ENCODE measurements around the gene TIRAP. TPM values are rescaled to one million over a fixed set of nuclear protein-coding genes. Genes with fewer than 3 reads are reported as not detected.

Gene TIRAP

GRCh38 chr11:126337474-126338241 lies 54.8 kb downstream of the TIRAP start:
- Histone ChIP-seq H3K9ac (ENCODE audit: low read depth, low read length) (no peak overlapping the region), H3K4me2 (ENCODE audit: low read length) (no peak overlapping the region), H3K36me3 (ENCODE audit: insufficient read depth, low read length) (peaks cover 11% of the 10 kb centered on the region), H3K9me3 (replicated peaks; ENCODE audit: low read length) (no peaks in the 10 kb centered on the region), H3K4me1 (ENCODE audit: control insufficient read depth, insufficient read depth, low read length) (peaks cover 23% of the 10 kb centered on the region), H3K4me3 (ENCODE audit: low read length) (no peak overlapping the region), H3K27me3 (ENCODE audit: control insufficient read depth, insufficient read depth, low read length) (no peaks in the 10 kb centered on the region)

- Histone ChIP-seq H3K27me3 (ENCODE audit: control insufficient read depth, insufficient read depth, low read length) (no peaks in the 10 kb centered on the region), H3K4me1 (ENCODE audit: control insufficient read depth, insufficient read depth, low read length) (peaks cover 22% of the 10 kb centered on the region), H3K4me2 (ENCODE audit: low read length) (no peak overlapping the region), H3K9me3 (replicated peaks; ENCODE audit: low read length) (no peaks in the 10 kb centered on the region), H3K36me3 (ENCODE audit: insufficient read depth, low read length) (peaks cover 16% of the 10 kb centered on the region), H3K9ac (ENCODE audit: low read depth, low read length) (no peak overlapping the region), H3K4me3 (ENCODE audit: low read length) (no peak overlapping the region)
Observed at GRCh38 chr11:126338346-126339055, 55.6 kb downstream of the TIRAP start.

DNA sequence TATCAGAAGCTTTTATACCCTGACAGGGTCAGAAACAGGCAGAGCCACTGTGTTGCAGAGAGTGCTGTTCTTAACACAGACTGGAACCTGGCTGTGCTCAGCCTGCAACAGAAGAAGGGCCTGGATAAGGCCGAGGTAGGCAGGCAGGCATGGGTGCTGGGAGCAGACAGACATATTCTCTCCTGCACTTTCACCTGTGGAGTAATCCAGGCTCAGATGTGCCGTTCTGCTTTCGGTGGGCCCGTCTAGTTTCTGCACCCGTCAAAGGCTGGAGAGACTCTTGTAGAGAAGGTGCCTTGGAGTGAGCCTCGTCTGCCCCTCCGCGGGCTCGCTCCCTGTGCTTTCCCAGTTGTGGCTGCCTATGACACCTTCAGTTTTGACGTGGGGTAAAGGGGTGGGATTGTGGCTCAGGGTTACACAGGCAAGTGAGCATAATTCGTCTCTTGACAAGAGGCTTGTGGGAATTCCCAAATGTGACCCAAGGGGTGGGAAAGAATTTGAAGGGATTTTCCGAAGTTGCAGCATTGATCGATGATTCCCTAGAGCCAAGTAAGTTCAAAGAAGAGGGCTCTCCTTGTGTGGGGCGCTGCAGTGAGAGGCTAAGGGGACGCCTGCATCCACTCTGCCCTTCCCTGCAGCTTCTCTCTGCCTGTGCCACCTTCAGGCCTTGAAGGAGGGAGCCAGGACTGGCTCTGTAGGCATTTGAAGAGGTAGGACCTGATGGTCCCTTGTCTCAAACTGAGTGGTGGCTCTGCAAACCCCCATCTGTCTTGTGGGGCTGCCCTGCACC lies 56.4 kb downstream of the TIRAP start:
- no peak overlapping the region for H3K4me2 ChIP-seq (ENCODE audit: low read length)
- no peak overlapping the region for H3K4me3 ChIP-seq (ENCODE audit: low read length)
- no peaks in the 10 kb centered on the region for H3K27me3 ChIP-seq (ENCODE audit: control insufficient read depth, insufficient read depth, low read length)
- H3K9me3 ChIP-seq (replicated peaks; ENCODE audit: low read length), result no peaks in the 10 kb centered on the region
- H3K4me1 ChIP-seq (ENCODE audit: control insufficient read depth, insufficient read depth, low read length), result peaks cover 22% of the 10 kb centered on the region
- no peak overlapping the region for H3K9ac ChIP-seq (ENCODE audit: low read depth, low read length)
- peaks cover 17% of the 10 kb centered on the region for H3K36me3 ChIP-seq (ENCODE audit: insufficient read depth, low read length)

GRCh38 chr11:126339863-126340434 lies 57.1 kb downstream of the TIRAP start:
- H3K4me3 ChIP-seq (ENCODE audit: low read length), result no peak overlapping the region
- H3K4me2 ChIP-seq (ENCODE audit: low read length), result no peak overlapping the region
- H3K36me3 ChIP-seq (ENCODE audit: insufficient read depth, low read length), result peaks cover 17% of the 10 kb centered on the region
- H3K9me3 ChIP-seq (replicated peaks; ENCODE audit: low read length), result no peaks in the 10 kb centered on the region
- peaks cover 16% of the 10 kb centered on the region for H3K4me1 ChIP-seq (ENCODE audit: control insufficient read depth, insufficient read depth, low read length)
- no peaks in the 10 kb centered on the region for H3K27me3 ChIP-seq (ENCODE audit: control insufficient read depth, insufficient read depth, low read length)
- no peak overlapping the region for H3K9ac ChIP-seq (ENCODE audit: low read depth, low read length)

DNA sequence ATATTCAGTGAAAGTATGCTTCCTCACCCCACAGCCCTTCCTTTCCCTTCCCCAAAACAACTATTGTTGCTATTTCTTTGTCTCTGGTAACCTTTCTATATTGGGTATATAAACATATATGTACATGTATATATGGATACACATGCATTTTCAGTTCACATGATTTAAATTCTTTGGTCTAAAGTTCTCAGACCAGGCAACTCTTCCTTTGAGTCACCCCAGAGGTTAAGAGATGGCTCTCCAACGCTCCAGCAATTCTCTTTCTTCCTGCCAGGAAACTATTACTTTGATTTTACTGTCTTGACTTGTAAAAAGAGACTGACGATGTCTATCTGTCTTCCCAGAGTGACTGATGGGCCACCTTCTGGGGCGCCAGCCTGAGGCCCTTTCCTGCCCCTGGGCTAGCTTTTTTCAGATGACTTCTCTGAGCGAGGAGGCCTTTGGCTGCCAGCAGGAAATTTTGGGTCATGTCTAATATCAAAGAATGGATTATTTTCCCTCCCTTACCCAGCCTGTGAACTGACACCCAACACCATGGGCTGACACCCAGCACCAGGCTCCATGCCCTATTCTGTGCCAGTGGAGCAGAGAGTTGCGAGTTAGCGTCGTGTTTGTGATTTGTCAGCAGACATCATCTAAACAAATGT lies 58.2 kb downstream of the TIRAP start:
- Histone ChIP-seq H3K4me3 (ENCODE audit: low read length) (no peak overlapping the region), H3K36me3 (ENCODE audit: insufficient read depth, low read length) (peaks cover 17% of the 10 kb centered on the region), H3K9me3 (replicated peaks; ENCODE audit: low read length) (no peaks in the 10 kb centered on the region), H3K4me2 (ENCODE audit: low read length) (no peak overlapping the region), H3K9ac (ENCODE audit: low read depth, low read length) (no peak overlapping the region), H3K4me1 (ENCODE audit: control insufficient read depth, insufficient read depth, low read length) (peaks cover 16% of the 10 kb centered on the region), H3K27me3 (ENCODE audit: control insufficient read depth, insufficient read depth, low read length) (no peaks in the 10 kb centered on the region)

DNA sequence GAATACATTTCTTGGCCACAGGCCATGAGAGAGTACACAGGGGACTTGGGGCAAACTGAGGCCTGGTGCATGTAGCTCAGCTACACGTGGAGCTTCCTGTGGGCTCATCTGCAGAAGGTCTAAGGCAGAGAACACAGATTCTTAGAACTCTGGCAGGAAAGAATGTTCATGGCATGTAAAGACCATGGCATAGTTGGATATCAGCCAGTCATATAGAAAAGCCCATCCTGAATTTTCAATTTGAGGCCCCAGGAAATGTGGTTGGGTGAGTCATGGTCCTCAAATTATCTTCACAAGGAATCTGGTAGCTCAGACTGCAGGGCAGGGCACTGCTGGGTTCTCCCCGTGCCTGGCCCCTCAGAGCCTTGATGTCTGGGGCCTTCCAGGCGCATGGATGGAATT lies 58.9 kb downstream of the TIRAP start:
- Histone ChIP-seq H3K9ac (ENCODE audit: low read depth, low read length) (no peak overlapping the region), H3K4me2 (ENCODE audit: low read length) (peak overlapping the region; percentile 20), H3K9me3 (replicated peaks; ENCODE audit: low read length) (no peaks in the 10 kb centered on the region), H3K27me3 (ENCODE audit: control insufficient read depth, insufficient read depth, low read length) (no peaks in the 10 kb centered on the region), H3K4me1 (ENCODE audit: control insufficient read depth, insufficient read depth, low read length) (peaks cover 16% of the 10 kb centered on the region), H3K36me3 (ENCODE audit: insufficient read depth, low read length) (peaks cover 17% of the 10 kb centered on the region), H3K4me3 (ENCODE audit: low read length) (no peak overlapping the region)

GRCh38 chr11:126343051-126343450 lies 60.2 kb downstream of the TIRAP start:
- Histone ChIP-seq H3K36me3 (ENCODE audit: insufficient read depth, low read length) (peaks cover 21% of the 10 kb centered on the region), H3K9ac (ENCODE audit: low read depth, low read length) (no peak overlapping the region), H3K9me3 (replicated peaks; ENCODE audit: low read length) (no peaks in the 10 kb centered on the region), H3K4me3 (ENCODE audit: low read length) (no peak overlapping the region), H3K4me2 (ENCODE audit: low read length) (no peak overlapping the region), H3K4me1 (ENCODE audit: control insufficient read depth, insufficient read depth, low read length) (peaks cover 16% of the 10 kb centered on the region), H3K27me3 (ENCODE audit: control insufficient read depth, insufficient read depth, low read length) (no peaks in the 10 kb centered on the region)

Small RNA genes within 50 kb of the gene (small RNA-seq; reads per million reads assigned to genes)
- gene RN7SL351P, result not detected
